Bronchial smooth muscle cell (primary cell): ENCODE data around the gene PCDHGB1. TPM values are rescaled to one million over a fixed set of nuclear protein-coding genes. Genes with fewer than 3 reads are reported as not detected.

Experiments used
- total RNA-seq: library from RNA; depleted of rRNA; stranded (reverse); fragments of >200 nt; gene quantifications from 2 replicates; pipeline ENCODE4 v1.2.1, GENCODE V29; 2014

PCDHGB1 gene
- total RNA-seq = 1.5 and 3.8 TPM in 2 replicates

DNA sequence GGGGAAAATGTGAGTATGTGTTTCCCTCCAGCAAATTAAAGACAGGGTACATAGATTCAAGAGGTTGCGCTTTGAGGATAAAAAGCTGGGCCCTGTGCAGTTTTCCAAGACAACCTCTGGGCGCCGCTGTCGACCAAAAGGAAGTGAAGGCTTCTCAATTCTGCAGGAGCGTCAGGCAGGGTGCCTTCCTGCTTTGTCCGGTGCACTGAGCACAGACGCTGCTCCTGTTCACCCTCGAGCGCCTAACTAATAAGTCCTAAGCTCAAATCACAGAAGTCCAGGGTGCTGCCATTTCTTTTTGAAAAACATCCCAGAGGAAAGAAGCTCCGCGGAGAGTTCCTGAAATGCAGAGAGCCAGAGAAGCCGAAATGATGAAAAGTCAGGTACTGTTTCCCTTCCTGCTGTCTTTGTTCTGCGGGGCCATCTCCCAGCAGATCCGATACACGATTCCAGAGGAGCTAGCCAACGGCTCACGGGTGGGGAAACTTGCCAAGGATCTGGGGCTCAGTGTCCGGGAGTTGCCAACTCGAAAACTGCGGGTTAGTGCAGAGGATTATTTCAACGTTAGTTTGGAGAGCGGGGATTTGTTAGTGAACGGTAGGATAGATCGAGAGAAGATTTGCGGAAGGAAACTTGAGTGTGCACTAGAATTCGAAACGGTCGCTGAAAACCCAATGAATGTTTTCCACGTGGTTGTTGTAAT lies at the start of gene PCDHGB1:
PCDHGB1 (plus strand) TSS at position 183 of the 703 bp plus-strand sequence; CDS start at position 345, 162 bp downstream.

DNA sequence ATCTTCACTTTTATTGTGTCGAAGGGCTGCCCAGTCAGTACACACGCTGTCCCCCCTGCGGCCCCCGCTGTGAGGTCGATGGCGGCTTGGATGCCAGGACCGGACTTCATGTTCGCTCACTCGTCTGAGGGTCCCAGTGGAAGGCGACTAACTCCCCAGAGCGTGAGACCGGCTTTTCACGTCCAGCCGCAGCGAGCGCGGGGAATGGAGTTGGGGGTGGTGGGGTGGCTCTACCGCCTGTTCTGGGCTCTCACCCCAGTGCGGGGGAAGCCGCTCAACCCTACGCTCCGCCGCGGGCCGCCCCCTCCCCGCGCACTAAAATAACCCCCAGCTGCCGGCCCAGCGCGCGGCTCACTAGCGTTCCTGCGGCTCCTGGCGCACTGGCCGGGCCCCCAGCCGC lies 46.1 kb upstream of the PCDHGB1 start, which contains the start of gene SLC25A2:
SLC25A2 (minus strand) TSS at position 294 of the 400 bp plus-strand sequence; CDS start at position 110, 184 bp downstream.

DNA sequence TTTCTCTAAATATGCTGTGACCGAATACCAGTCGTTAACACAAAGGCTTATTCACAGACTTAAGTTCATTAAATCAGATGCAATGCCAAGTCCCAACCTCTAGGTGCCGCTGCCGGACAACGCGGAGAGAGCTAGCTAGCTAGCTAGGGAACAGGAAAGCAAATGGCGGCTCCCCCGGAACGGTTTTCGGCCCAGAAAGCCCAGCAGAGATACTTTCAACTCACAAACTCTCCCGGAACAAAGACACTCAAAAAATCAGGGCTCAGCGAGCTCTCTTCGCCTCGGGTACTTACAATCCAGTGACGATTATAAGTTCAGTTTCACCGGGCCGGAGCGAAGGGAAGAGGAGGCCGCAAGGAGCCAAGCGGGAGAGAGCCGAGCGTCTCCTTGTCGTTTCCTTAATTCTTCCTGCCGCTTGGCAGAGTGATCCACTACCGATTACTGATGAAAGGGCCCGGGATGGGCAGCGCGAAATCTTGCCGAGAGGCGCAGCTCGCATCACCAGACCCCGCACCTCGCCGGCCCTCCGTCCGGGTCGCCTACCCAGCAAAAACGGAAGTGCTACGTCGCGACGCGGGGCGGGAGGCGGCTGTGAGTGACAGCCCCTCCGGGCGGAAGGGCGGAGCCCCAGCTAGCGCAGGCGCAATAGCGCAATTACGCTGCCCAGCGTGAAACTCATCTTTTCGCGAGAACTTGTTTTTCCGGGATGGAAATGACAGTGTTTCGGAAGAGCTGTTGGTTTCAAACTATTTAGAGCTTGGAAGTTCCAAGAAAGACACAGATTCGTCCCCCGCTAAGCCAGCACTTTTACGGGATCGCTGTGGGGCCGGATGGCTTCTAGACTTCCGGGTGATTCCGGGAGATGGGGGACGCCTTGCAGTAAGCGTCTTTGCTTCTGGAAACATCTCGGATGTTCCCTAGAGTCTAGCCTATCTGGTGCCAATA lies 29.4 kb upstream of the PCDHGB1 start, which contains the start of gene TAF7:
TAF7 (minus strand) TSS at position 560 of the 945 bp plus-strand sequence. CDS start 740 bp downstream, outside the sequence.

DNA sequence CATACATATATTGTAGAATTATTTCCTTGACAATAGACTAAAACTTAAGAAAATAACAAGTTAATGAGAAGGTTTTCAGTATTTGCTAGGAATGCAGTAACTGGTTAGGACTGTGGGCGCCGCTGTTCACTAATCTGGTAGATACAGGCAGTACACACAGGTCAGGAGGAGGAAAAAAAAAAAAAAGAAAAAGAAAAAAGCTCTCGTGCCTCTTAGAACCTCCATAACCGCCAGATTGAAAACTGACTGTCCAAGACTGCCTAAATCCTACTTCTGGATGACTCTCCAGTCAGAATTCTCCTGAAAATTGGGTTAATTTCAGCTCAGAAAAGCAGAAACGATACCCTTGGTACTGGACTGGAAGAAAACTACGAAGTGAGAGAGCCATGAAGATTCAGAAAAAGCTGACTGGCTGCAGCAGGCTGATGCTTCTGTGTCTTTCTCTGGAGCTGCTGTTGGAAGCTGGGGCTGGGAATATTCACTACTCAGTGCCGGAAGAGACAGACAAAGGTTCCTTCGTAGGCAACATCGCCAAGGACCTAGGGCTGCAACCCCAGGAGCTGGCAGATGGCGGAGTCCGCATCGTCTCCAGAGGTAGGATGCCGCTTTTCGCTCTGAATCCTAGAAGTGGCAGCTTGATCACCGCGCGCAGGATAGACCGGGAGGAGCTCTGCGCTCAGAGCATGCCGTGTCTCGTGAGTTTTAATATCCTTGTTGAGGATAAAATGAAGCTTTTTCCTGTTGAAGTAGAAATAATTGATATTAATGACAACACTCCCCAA lies 19.4 kb upstream of the PCDHGB1 start, which contains the start of gene PCDHGA1:
PCDHGA1 (plus strand) TSS at position 216 of the 782 bp plus-strand sequence.

DNA sequence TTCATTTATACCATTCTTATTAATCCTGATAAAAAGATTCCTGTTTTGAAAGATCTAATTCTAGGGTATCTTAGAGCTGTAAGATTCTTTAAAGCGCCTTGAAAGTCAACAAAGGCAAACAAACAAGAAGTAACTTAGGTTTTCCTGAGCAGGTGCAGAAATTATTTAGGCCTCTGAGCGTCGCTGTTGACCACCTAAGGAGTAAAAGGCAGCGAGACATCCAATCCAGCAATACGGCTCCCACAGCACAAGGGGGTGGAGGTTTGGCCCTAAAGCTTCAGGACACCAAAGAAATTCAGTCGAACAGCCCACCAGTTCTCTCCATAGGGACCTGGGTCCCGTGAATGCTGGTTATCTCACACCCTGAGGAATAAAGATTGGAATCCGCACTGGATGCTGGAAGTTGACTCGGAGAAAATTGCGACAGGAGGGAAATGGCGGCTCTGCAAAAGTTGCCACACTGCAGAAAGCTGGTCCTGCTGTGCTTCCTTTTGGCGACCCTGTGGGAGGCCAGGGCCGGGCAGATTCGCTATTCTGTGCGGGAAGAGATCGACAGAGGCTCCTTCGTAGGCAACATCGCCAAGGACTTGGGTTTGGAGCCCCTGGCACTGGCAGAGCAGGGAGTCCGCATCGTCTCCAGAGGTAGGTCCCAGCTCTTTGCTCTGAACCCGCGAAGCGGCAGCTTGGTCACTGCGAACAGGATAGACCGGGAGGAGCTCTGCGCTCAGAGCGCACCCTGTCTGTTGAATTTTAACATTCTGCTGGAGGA lies 11.2 kb upstream of the PCDHGB1 start, which contains the start of gene PCDHGA2:
PCDHGA2 (plus strand) TSS at position 223 of the 769 bp plus-strand sequence.

DNA sequence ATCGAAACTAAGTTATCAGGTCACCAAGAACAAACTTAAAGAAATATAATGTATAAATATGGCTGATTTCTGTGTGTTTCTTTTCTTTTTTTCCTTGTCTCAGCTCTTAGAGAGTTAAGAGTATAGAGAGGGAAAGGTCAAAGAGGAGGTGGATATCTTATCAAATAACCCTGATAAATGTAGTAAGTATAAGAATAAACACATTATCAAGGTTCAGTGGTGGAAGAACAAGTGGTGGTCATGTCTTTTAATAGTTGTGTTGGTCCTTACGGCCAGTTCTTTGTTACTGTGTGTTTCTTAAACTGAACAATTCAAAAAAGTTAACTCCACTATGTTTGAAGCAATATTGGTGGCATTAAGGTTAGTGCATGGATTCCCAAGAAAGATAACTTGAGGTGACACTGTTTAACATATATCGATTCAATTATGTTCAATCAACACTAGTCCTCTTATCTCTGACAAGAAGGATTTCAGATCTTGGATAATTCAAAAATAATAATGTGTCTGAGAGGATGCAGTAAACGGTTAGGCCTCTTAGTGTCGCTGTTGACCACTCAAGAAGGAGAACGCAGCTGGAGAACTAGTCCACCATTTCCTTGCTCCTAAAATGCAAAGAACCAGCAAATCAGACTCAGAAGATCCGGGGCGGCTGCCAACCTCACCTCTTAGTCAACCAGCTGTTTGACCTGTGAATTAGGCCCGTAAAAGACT lies 6.5 kb upstream of the PCDHGB1 start, which contains the start of gene PCDHGA3:
PCDHGA3 (plus strand) TSS at position 588 of the 711 bp plus-strand sequence. CDS start 205 bp downstream, outside the sequence.

DNA sequence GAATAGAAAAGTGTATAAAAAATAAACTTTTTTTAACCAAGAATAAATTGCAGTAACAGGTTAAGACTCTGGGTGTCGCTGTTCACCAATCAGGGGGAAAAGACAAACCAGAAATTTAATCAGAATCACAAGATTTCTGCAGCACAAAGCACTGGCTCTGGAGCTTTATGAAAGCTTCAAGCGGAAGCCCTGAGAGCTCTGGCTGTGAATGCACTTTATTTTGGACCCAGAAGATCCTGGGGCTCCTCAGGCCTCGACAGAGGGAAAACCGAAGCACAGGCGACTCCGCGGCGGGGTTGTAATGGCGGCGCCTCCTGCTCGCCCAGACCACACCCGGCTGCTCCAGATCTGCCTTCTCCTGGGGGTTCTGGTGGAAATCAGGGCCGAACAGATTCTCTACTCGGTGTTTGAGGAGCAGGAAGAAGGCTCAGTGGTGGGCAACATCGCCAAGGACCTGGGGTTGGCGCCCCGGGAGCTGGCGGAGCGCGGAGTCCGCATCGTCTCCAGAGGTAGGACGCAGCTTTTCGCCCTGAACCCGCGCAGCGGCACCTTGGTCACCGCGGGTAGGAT lies 5.1 kb downstream of the PCDHGB1 start, which contains the start of gene PCDHGA4:
PCDHGA4 (plus strand) TSS at position 122 of the 570 bp plus-strand sequence; CDS start at position 209, 87 bp downstream.

DNA sequence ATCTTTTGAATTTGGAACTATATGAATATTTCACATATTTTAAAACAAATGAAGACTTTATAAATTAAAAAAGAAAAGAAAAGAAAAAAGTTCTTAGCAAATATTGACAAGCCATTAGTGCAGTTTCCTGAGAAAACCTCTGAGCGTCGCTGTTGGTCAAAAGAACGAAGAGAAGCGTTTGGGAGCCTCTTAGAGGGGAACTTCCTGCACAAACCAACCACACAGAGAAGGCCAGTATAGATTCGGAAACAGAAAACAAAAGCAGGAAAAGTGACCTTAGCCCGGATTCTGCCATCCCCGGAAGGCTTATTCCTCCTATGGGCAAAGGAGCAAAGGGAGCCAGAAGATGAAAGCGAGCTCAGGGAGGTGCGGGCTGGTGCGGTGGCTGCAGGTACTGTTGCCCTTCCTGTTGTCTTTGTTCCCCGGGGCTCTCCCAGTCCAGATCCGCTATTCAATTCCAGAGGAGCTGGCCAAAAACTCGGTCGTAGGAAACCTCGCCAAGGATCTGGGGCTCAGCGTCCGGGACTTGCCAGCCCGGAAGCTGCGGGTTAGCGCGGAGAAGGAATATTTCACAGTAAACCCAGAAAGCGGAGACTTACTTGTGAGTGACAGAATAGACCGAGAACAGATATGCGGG lies 10.0 kb downstream of the PCDHGB1 start, which contains the start of gene PCDHGB2:
PCDHGB2 (plus strand) TSS at position 205 of the 637 bp plus-strand sequence; CDS start at position 347, 142 bp downstream.

DNA sequence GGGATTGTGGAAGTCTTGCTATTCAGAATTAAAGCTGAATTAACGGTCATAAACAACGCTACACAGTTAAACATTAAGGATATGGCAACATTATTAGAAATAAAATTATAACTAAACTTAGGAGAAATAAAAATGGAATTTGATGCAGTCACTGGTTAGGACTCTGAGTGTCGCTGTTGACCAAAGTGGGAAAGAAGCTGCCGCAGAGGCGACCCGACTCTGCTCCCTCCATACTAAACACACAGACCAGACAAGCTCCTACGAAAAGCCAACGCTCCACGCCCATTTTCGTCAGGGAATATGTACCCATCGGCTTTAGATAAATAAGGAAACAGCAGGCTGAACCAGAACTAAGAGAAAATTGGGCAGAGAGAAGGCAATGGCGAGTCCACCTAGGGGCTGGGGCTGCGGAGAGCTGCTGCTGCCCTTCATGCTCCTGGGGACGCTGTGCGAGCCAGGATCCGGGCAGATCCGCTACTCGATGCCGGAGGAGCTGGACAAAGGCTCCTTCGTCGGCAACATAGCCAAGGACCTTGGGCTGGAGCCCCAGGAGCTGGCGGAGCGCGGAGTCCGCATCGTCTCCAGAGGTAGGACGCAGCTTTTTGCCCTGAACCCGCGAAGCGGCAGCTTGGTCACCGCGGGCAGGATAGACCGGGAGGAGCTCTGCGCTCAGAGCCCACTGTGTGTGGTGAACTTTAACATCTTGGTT lies 14.2 kb downstream of the PCDHGB1 start, which contains the start of gene PCDHGA5:
PCDHGA5 (plus strand) TSS at position 211 of the 709 bp plus-strand sequence; CDS start at position 380, 169 bp downstream.

DNA sequence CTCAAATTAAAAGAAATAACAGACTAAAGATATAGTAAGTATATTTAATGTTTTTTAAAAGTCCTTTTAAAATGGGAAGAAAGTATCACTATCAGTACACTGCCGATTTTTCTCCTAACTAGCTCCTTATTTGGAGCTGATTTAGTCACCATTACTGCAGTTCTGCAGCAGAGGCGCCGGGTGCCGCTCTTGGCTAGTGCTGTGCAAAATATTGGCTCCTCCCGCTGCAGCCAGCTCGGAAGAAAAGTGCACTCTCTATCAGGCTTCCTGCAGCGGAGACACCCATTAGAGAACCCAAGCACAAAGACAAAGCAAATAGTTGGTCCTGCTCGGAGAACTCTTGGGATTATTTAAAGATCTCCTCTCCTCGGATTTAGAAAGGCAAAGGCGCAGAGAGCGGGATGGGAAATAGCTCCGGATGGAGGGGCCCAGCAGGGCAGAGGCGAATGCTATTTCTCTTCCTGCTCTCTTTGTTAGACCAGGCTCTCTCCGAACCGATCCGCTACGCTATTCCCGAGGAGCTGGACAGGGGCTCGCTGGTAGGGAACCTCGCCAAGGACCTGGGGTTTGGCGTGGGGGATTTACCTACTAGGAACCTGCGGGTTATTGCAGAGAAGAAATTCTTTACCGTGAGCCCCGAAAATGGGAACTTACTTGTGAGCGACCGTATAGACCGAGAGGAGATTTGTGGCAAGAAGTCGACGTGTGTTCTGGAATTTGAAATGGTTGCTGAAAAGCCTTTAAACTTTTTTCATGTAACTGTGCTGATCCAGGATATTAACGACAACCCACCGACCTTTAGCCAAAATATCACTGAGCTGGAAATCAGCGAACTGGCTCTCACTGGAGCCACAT lies 20.3 kb downstream of the PCDHGB1 start, which contains the start of gene PCDHGB3:
PCDHGB3 (plus strand) TSS at position 249 of the 855 bp plus-strand sequence; CDS start at position 402, 153 bp downstream.

DNA sequence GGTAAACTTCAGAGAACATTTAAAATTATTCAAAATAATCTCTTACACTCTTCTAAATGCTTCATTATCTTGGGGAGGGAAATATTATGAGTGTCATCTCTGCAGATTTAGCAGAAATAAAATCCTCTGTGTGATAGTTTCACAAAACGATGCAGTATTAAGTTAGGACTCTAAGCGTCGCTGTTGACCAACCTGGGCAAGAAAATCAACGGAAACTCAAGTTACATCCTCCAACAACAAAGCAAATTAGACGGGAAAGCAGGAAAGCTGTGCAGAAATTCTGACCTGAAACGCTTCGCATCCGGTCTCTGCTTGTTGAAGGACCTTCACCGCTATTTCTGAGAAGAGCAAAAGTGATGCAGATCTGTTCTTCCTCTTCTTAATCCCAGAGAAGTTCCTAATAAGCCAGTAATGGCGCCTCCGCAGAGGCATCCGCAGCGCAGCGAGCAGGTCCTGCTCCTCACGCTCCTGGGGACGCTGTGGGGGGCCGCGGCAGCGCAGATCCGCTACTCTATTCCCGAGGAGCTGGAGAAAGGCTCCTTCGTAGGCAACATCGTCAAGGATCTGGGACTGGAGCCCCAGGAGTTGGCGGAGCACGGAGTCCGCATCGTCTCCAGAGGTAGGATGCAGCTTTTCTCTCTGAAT lies 23.9 kb downstream of the PCDHGB1 start, which contains the start of gene PCDHGA6:
PCDHGA6 (plus strand) TSS at position 219 of the 645 bp plus-strand sequence; CDS start at position 412, 193 bp downstream.

DNA sequence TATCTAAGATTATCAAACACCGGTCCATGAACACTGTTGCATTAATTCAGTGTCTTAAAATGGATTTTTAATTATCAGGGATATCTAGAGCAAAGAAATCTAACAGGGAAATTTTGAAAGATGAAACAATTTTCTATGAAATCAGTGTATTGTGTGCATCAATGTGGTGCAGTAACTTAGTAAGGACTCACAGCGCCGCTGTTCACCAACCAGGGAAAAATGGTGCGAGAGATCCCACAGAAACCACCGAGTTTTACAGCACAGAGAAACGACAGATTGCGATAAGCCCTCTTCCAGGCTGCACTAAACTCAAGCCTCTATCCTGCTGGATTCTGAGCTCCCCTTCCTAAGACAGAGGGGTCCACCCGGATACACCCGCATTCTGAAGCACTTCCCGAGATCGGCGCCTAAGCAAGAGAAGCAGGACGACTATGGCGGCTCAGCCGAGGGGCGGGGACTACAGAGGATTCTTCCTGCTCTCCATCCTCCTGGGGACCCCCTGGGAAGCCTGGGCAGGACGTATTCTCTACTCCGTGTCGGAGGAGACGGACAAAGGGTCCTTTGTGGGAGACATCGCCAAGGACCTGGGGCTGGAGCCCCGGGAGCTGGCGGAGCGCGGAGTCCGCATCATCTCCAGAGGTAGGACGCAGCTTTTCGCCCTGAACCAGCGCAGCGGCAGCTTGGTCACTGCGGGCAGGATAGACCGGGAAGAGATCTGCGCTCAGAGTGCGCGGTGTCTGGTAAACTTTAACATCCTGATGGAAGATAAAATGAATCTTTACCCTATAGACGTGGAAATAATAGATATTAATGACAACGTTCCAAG lies 32.8 kb downstream of the PCDHGB1 start, which contains the start of gene PCDHGA7:
PCDHGA7 (plus strand) TSS at position 274 of the 826 bp plus-strand sequence; CDS start at position 432, 158 bp downstream.

DNA sequence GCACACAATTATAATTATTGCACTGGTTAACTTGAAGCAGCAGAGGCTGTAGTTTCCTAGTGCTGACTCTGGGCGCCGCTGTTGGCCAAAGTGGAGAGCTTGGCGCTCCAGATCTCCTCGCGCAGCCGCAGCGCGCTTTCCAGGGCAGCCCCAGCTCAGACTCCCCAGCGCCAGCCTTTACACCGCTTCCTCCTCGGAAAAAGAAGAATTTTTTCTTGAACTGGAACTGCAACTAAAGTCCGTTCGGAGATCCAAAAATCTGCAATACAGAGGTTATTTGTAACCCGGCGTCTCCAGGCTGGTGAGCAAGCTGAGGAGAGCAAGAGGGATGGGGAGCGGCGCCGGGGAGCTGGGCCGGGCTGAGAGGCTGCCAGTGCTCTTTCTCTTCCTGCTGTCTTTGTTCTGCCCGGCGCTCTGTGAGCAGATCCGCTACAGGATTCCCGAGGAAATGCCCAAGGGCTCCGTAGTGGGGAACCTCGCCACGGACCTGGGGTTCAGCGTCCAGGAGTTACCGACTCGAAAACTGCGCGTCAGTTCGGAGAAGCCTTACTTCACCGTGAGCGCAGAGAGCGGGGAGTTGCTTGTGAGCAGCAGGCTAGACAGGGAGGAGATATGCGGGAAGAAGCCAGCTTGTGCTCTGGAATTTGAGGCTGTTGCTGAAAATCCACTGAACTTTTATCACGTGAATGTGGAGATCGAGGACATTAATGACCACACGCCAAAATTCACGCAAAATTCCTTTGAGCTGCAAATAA lies 37.8 kb downstream of the PCDHGB1 start, which contains the start of gene PCDHGB4:
PCDHGB4 (plus strand) TSS at position 142 of the 755 bp plus-strand sequence; CDS start at position 329, 187 bp downstream.

DNA sequence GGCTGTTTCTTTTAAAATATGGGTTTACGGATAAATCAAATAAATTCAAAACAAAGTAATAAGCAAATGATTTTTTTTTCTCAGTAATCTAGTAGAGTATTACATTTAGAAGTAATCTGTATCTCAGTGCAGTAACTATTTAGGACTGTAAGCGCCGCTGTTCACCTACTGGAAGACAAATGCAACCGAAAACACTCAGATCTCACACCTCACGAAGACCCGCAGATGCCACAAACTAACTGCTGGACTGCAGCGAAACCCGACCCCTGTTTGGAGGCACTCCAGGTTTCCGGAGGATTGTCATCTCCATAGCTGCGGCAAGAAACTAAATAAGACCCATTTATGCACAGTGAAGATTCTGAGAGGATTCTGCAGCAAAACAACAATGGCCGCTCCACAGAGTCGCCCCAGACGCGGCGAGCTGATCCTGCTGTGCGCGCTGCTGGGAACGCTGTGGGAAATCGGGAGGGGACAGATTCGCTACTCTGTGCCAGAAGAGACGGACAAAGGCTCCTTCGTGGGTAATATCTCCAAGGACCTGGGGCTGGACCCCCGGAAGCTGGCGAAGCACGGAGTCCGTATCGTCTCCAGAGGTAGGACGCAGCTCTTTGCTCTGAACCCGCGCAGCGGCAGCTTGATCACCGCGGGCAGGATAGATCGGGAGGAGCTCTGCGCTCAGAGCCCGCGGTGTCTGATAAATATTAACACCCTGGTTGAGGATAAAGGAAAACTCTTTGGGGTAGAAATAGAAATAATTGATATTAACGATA lies 42.7 kb downstream of the PCDHGB1 start, which contains the start of gene PCDHGA8:
PCDHGA8 (plus strand) TSS at position 205 of the 770 bp plus-strand sequence; CDS start at position 386, 181 bp downstream.

